NT2/D1 (cell line): ENCODE measurements around the gene STK16.

Experiments used
- SUZ12 ChIP-seq: IDR thresholded peaks from 2 replicates; pipeline ENCODE4 v1.6.1; 2011; ENCODE audit not compliant: insufficient read length, insufficient read depth; ENCODE audit errors: extremely low read depth
- YY1 ChIP-seq: IDR thresholded peaks from 2 replicates; pipeline ENCODE4 v1.6.1; 2011; ENCODE audit not compliant: insufficient read length, insufficient read depth
- ZNF274 ChIP-seq: IDR thresholded peaks from 2 replicates; pipeline ENCODE4 v1.6.1; 2011; ENCODE audit warnings: mild to moderate bottlenecking, low read depth, low read length

DNA sequence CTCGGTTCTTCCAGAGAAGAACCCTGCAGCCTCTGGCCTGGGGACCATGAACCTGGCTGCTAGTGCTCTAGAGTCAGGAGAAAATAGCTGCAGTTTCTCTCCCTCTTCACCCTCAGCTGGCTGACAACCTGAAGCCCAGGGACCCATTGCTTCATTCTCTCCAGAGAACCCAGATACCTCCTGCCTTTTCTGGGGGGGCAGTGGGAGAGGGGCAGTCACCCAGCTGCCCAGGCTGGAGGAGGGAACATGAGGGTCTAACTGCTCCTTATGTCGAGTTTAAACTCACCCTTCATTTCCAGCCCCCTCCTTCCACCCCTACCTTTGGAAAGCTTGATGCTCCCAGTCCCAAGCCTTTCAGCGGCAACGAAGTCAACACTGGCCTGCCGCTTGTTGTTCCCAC is 46.3 kb upstream of the STK16 start:
- no peak for TF ChIP-seq ZNF274
- TF ChIP-seq SUZ12: no peak
- no peak for TF ChIP-seq YY1
